ENCODE data around the gene ATP1A3.

- TF ChIP-seq POLR2AphosphoS5 (IDR thresholded peaks at IDR 0.05) (no peak), CTCF (IDR thresholded peaks at IDR 0.05; ENCODE audit: poor library complexity, severe bottlenecking) (no peak), EP300 (conservative IDR thresholded peaks at IDR 0.05; ENCODE audit: poor library complexity, severe bottlenecking) (no peak), EZH2 (IDR thresholded peaks at IDR 0.05; ENCODE audit: borderline replicate concordance, insufficient read depth, low read length, poor library complexity, severe bottlenecking) (no peak), SMC3 (conservative IDR thresholded peaks at IDR 0.05; ENCODE audit: poor library complexity) (no peak), RAD21 (conservative IDR thresholded peaks at IDR 0.05) (no peak), TAF1 (IDR thresholded peaks at IDR 0.05; ENCODE audit: low read depth) (no peak), REST (IDR thresholded peaks at IDR 0.05; ENCODE audit: borderline replicate concordance) (no peak), MXI1 (conservative IDR thresholded peaks at IDR 0.05; ENCODE audit: poor library complexity, severe bottlenecking) (no peak)
These were observed 3.4 kb downstream of the ATP1A3 start for GRCh38 chr19:41990615-41991014.
